Caco-2 (cell line): ENCODE data around the gene GPX5. TPM values are rescaled to one million over a fixed set of nuclear protein-coding genes. Genes with fewer than 3 reads are reported as not detected.

ENCODE experiments used
- BruUV-seq: library from RNA; stranded (reverse); fragments of 400-500 nt; replicated peaks from 2 replicates; lab custom pipeline; 2021; lab: Mats Ljungman, UMichigan
- CTCF ChIA-PET: fragments of 300-600 bp; sonication (Branson Sonifier 250); formaldehyde crosslinking; loops from one replicate; lab custom pipeline; 2022; ENCODE audit warnings: antibody characterized with exemption; lab: Charles Lee
- POLR2A ChIA-PET: fragments of 300-600 bp; sonication (Branson Sonifier 250); formaldehyde crosslinking; loops from one replicate; lab custom pipeline; 2022; ENCODE audit warnings: antibody characterized with exemption; lab: Charles Lee
- DNase-seq, 2 experiments: peaks; one replicate each; pipeline versions ENCODE4 v3.0.0 to v3.0.0-alpha.2; 2020 to 2022
- H3K27me3 ChIP-seq: replicated peaks from 2 replicates; pipeline ENCODE4 v1.6.0; 2011; ENCODE audit warnings: low read length; ENCODE audit not compliant: control insufficient read depth, insufficient read depth
- H3K36me3 ChIP-seq: 2 replicates; pipeline ENCODE4 v1.5.1; 2011; ENCODE audit warnings: low read length; ENCODE audit not compliant: control insufficient read depth, insufficient read depth
- H3K4me1 ChIP-seq: fragments of 250-450 bp; sonication (Bioruptor Pico); 2 replicates; pipeline ENCODE4 v1.5.1; 2020; ENCODE audit warnings: mild to moderate bottlenecking
- H3K4me3 ChIP-seq: 2 replicates; pipeline ENCODE4 v1.5.1; 2011; ENCODE audit warnings: low read depth, mild to moderate bottlenecking, control low read depth, low read length
- H3K9me3 ChIP-seq: fragments of 250-450 bp; sonication (Bioruptor Pico); 2 replicates; pipeline ENCODE4 v1.5.1; 2020; ENCODE audit warnings: mild to moderate bottlenecking, moderate library complexity
- H3K27ac Mint-ChIP-seq: one replicate; pipeline ENCODE4 v1.8.0; 2022; ENCODE audit warnings: mixed read lengths; ENCODE audit not compliant: unreplicated experiment
- H3K27me3 Mint-ChIP-seq: one replicate; pipeline ENCODE4 v1.8.0; 2022; ENCODE audit warnings: mixed read lengths; ENCODE audit not compliant: insufficient read depth, unreplicated experiment
- H3K36me3 Mint-ChIP-seq: one replicate; pipeline ENCODE4 v1.8.0; 2022; ENCODE audit warnings: mild to moderate bottlenecking, mixed read lengths; ENCODE audit not compliant: insufficient read depth, unreplicated experiment
- H3K4me1 Mint-ChIP-seq: one replicate; pipeline ENCODE4 v1.8.0; 2022; ENCODE audit warnings: low read depth, mixed read lengths; ENCODE audit not compliant: unreplicated experiment
- H3K4me3 Mint-ChIP-seq: one replicate; pipeline ENCODE4 v1.8.0; 2022; ENCODE audit warnings: mild to moderate bottlenecking, moderate library complexity, mixed read lengths; ENCODE audit not compliant: unreplicated experiment
- H3K9me3 Mint-ChIP-seq: one replicate; pipeline ENCODE4 v1.8.0; 2022; ENCODE audit warnings: mixed read lengths; ENCODE audit not compliant: unreplicated experiment
- CTCF ChIP-seq, 2 experiments: fragments of 200-600 bp in 1 of 2; IDR thresholded peaks; 1 replicate in 1 of 2; 2 replicates in 1 of 2; pipeline versions ENCODE4 v1.5.1 to v1.8.0; 2011 to 2022; ENCODE audit warnings: antibody characterized with exemption in 1 of 2, control low read depth in 1 of 2, inconsistent platforms in 1 of 2, low read depth in 1 of 2, low read length in 1 of 2, mild to moderate bottlenecking in 1 of 2, moderate library complexity in 1 of 2; ENCODE audit not compliant: insufficient read depth in 1 of 2, severe bottlenecking in 1 of 2, unreplicated experiment in 1 of 2
- intact Hi-C: fragments of 100-400 bp; cut with micrococcal nuclease; formaldehyde crosslinking; loops from one replicate; pipeline ENCODE4 v1.10.0; 2022; ENCODE audit not compliant: unreplicated experiment
- total RNA-seq: library from RNA; stranded (reverse); gene quantifications from 2 replicates; pipeline ENCODE4 v1.2.3, GENCODE V29; 2022

The GPX5 gene
- total RNA-seq, 1 experiment from 2014 or later: not detected

- ChIA-PET CTCF (no interaction called here), POLR2A (no interaction called here)
- H3K27me3 Mint-ChIP-seq: peaks cover 3% of the 10 kb centered on the region
These were observed 29.5 kb downstream of the GPX5 start for GRCh38 chr6:28555136-28555535.

GRCh38 chr6:28558629-28559028, 32.9 kb downstream of the GPX5 start:
- no peaks in the 10 kb centered on the region for H3K36me3 ChIP-seq
- intact Hi-C loops: no loop called here
- H3K4me3 Mint-ChIP-seq: no peak overlapping the region
- no TSS peak for BruUV-seq
- no peaks in the 10 kb centered on the region for H3K36me3 Mint-ChIP-seq
- H3K4me1 Mint-ChIP-seq: peaks cover 11% of the 10 kb centered on the region
- H3K27me3 Mint-ChIP-seq: peaks cover 8% of the 10 kb centered on the region
- no peak for DNase-seq
- no peak overlapping the region for H3K4me3 ChIP-seq
- H3K4me1 ChIP-seq: peaks cover under 1% of the 10 kb centered on the region; the same call in 1 of the 2 replicates
- ChIA-PET CTCF (no interaction called here), POLR2A (no interaction called here)
- no peaks in the 10 kb centered on the region for H3K9me3 ChIP-seq
- no peak overlapping the region for H3K27ac Mint-ChIP-seq
- no peaks in the 10 kb centered on the region for H3K9me3 Mint-ChIP-seq
- no peak for TF ChIP-seq CTCF (IDR thresholded peaks at IDR 0.05; ENCODE audit: insufficient read depth in 1 of 2, low read depth in 1 of 2, low read length in 1 of 2, severe bottlenecking in 1 of 2, unreplicated experiment in 1 of 2)
- no peaks in the 10 kb centered on the region for H3K27me3 ChIP-seq

More at GRCh38 chr6:28555136-28555535, 29.5 kb downstream of the GPX5 start:
- Mint-ChIP-seq H3K9me3 (no peaks in the 10 kb centered on the region), H3K27ac (no peak overlapping the region), H3K36me3 (no peaks in the 10 kb centered on the region), H3K4me3 (no peak overlapping the region), H3K4me1 (peaks cover 11% of the 10 kb centered on the region)
- no TSS peak for BruUV-seq
- TF ChIP-seq CTCF (IDR thresholded peaks at IDR 0.05; ENCODE audit: insufficient read depth in 1 of 2, low read depth in 1 of 2, low read length in 1 of 2, severe bottlenecking in 1 of 2, unreplicated experiment in 1 of 2): no peak
- no peaks in the 10 kb centered on the region for H3K36me3 ChIP-seq
- no peak for DNase-seq
- H3K4me3 ChIP-seq: no peak overlapping the region
- H3K9me3 ChIP-seq: no peaks in the 10 kb centered on the region
- intact Hi-C loops: no loop called here
- H3K27me3 ChIP-seq: no peaks in the 10 kb centered on the region
- peaks cover 4% of the 10 kb centered on the region; the same call in 1 of the 2 replicates for H3K4me1 ChIP-seq

- Mint-ChIP-seq H3K9me3 (no peaks in the 10 kb centered on the region), H3K4me1 (no peaks in the 10 kb centered on the region), H3K27ac (no peak overlapping the region), H3K27me3 (peaks cover 11% of the 10 kb centered on the region), H3K4me3 (no peak overlapping the region), H3K36me3 (no peaks in the 10 kb centered on the region)
- intact Hi-C loops: no loop called here
- CTCF ChIA-PET: no interaction called here
- no TSS peak for BruUV-seq
- no peak for DNase-seq
- Histone ChIP-seq H3K4me1 (no peaks in the 10 kb centered on the region), H3K9me3 (no peaks in the 10 kb centered on the region), H3K27me3 (no peaks in the 10 kb centered on the region), H3K4me3 (no peak overlapping the region), H3K36me3 (no peaks in the 10 kb centered on the region)
- POLR2A ChIA-PET: no interaction called here
- TF ChIP-seq CTCF (IDR thresholded peaks at IDR 0.05; ENCODE audit: insufficient read depth in 1 of 2, low read depth in 1 of 2, low read length in 1 of 2, severe bottlenecking in 1 of 2, unreplicated experiment in 1 of 2): no peak
These were observed 37.9 kb downstream of the GPX5 start for GRCh38 chr6:28563430-28564095.
